Stimulated activated naive CD8-positive, alpha-beta T cell treated with anti-CD3 and anti-CD28 coated beads, Interleukin-15, amount 100 ng/mL, for 72 hours (primary cell): ENCODE measurements around the gene IFNA13.
A peak's percentile ranks its signal among the peaks of the same experiment; 100 is the strongest.

ENCODE experiments used
- ATAC-seq: fragments of 150-1000 bp; cut with Tn5 transposase; 2 replicates; pipeline ENCODE4 v1.10.0; 2021; ENCODE audit warnings: mild to moderate bottlenecking, moderate library complexity
- DNase-seq, 2 donors: peaks; one replicate each; pipeline ENCODE4 v3.0.0; 2021 to 2022
- H3K27ac Mint-ChIP-seq, 2 donors: one replicate each; pipeline ENCODE4 v1.8.0; 2022; ENCODE audit warnings: mild to moderate bottlenecking in 2 of 2, mixed read lengths in 2 of 2, moderate library complexity in 2 of 2
- H3K27me3 Mint-ChIP-seq: one replicate; pipeline ENCODE4 v1.8.0; 2022; ENCODE audit warnings: mixed read lengths
- H3K4me1 Mint-ChIP-seq: one replicate; pipeline ENCODE4 v1.8.0; 2022; ENCODE audit warnings: mild to moderate bottlenecking, mixed read lengths
- H3K4me3 Mint-ChIP-seq, 2 donors: one replicate each; pipeline ENCODE4 v1.8.0; 2022; ENCODE audit warnings: mild to moderate bottlenecking in 2 of 2, mixed read lengths in 2 of 2, moderate library complexity in 1 of 2
- H3K9me3 Mint-ChIP-seq, 2 donors: one replicate each; pipeline ENCODE4 v1.8.0; 2022; ENCODE audit warnings: mixed read lengths in 2 of 2

Gene IFNA13

GRCh38 chr9:21326526-21327139 is 41.2 kb downstream of the IFNA13 start:
- DNase-seq = no peak
- ATAC-seq = peak; percentile 84
- H3K27ac Mint-ChIP-seq = no peak overlapping the region

GRCh38 chr9:21324047-21324446 is 43.8 kb downstream of the IFNA13 start:
- ATAC-seq (no peak), DNase-seq (no peak)
- Mint-ChIP-seq H3K4me3 (no peak overlapping the region), H3K4me1 (peaks cover 37% of the 10 kb centered on the region), H3K27ac (no peak overlapping the region), H3K9me3 (no peaks in the 10 kb centered on the region), H3K27me3 (no peaks in the 10 kb centered on the region)

More at GRCh38 chr9:21326526-21327139, 41.2 kb downstream of the IFNA13 start:
- no peak overlapping the region for H3K4me3 Mint-ChIP-seq
- no peaks in the 10 kb centered on the region for H3K9me3 Mint-ChIP-seq
- H3K27me3 Mint-ChIP-seq = no peaks in the 10 kb centered on the region
- peaks cover 48% of the 10 kb centered on the region for H3K4me1 Mint-ChIP-seq

- Mint-ChIP-seq H3K9me3 (no peaks in the 10 kb centered on the region), H3K27ac (no peak overlapping the region), H3K4me3 (no peak overlapping the region), H3K4me1 (peaks cover 34% of the 10 kb centered on the region), H3K27me3 (no peaks in the 10 kb centered on the region)
- DNase-seq (no peak), ATAC-seq (no peak)
Measured at GRCh38 chr9:21322911-21323461, 44.9 kb downstream of the IFNA13 start.

GRCh38 chr9:21320465-21320864 is 47.4 kb downstream of the IFNA13 start:
- Mint-ChIP-seq H3K27ac (peak overlapping the region in 1 of 2 donors; percentile 13), H3K4me1 (peaks cover 20% of the 10 kb centered on the region), H3K27me3 (no peaks in the 10 kb centered on the region), H3K9me3 (no peaks in the 10 kb centered on the region), H3K4me3 (no peak overlapping the region)
- no peak for DNase-seq
- ATAC-seq = no peak

- no peaks in the 10 kb centered on the region for H3K27me3 Mint-ChIP-seq
- no peak overlapping the region for H3K4me3 Mint-ChIP-seq
- DNase-seq (peak in 1 of 2 donors; percentile 22), ATAC-seq (peak; percentile 77)
- no peak overlapping the region for H3K27ac Mint-ChIP-seq
- peaks cover 20% of the 10 kb centered on the region for H3K4me1 Mint-ChIP-seq
- H3K9me3 Mint-ChIP-seq = no peaks in the 10 kb centered on the region
Measured at GRCh38 chr9:21317956-21318923, 49.6 kb downstream of the IFNA13 start.
